Endodermal cell (in vitro differentiated cells): ENCODE results near the gene SCNN1G. TPM values are rescaled to one million over a fixed set of nuclear protein-coding genes. Genes with fewer than 3 reads are reported as not detected.

Experiments used
- DNase-seq: peaks from one replicate; pipeline ENCODE4 v3.0.0-alpha.2; 2017
- H3K27ac ChIP-seq: 2 replicates; pipeline ENCODE4 v1.5.1; 2013; ENCODE audit warnings: mild to moderate bottlenecking, low read depth, low read length, moderate library complexity
- H3K27me3 ChIP-seq: 2 replicates; pipeline ENCODE4 v1.6.1; 2013; ENCODE audit warnings: mild to moderate bottlenecking, low read length, moderate library complexity; ENCODE audit not compliant: insufficient read depth, control insufficient read depth, poor library complexity, severe bottlenecking
- H3K36me3 ChIP-seq: 2 replicates; pipeline ENCODE4 v1.7.0; 2013; ENCODE audit warnings: mild to moderate bottlenecking, low read length, moderate library complexity; ENCODE audit not compliant: control insufficient read depth, insufficient read depth
- H3K4me1 ChIP-seq: one replicate; pipeline ENCODE4 v1.7.0; 2013; ENCODE audit warnings: low read length; ENCODE audit not compliant: control insufficient read depth, insufficient read depth
- H3K4me3 ChIP-seq: 2 replicates; pipeline ENCODE4 v1.5.1; 2013; ENCODE audit warnings: mild to moderate bottlenecking, low read length, moderate library complexity
- H3K9ac ChIP-seq: 2 replicates; pipeline ENCODE4 v1.6.1; 2013; ENCODE audit warnings: mild to moderate bottlenecking, low read length, moderate library complexity; ENCODE audit not compliant: poor library complexity, severe bottlenecking; ENCODE audit errors: extremely low read depth
- H3K9me3 ChIP-seq: 2 replicates; pipeline ENCODE4 v1.6.1; 2013; ENCODE audit warnings: mild to moderate bottlenecking, low read length, moderate library complexity; ENCODE audit not compliant: control insufficient read depth
- H3K27ac Mint-ChIP-seq: 2 replicates; pipeline ENCODE4 v1.8.0; 2020; ENCODE audit warnings: mixed read lengths
- H3K27me3 Mint-ChIP-seq: 2 replicates; pipeline ENCODE4 v1.8.0; 2021; ENCODE audit warnings: mild to moderate bottlenecking, mixed read lengths; ENCODE audit not compliant: insufficient read depth
- H3K36me3 Mint-ChIP-seq: 2 replicates; pipeline ENCODE4 v1.8.0; 2020; ENCODE audit warnings: low read depth, mixed read lengths
- H3K4me1 Mint-ChIP-seq: 2 replicates; pipeline ENCODE4 v1.8.0; 2020; ENCODE audit warnings: mixed read lengths
- H3K4me3 Mint-ChIP-seq: 2 replicates; pipeline ENCODE4 v1.8.0; 2020; ENCODE audit warnings: mild to moderate bottlenecking, moderate library complexity, mixed read lengths
- H3K9me3 Mint-ChIP-seq: 2 replicates; pipeline ENCODE4 v1.8.0; 2020; ENCODE audit warnings: mild to moderate bottlenecking, mixed read lengths
- WGBS, 2 experiments: methylation state at CpG; one replicate each; pipeline versions ENCODE4 v1.1.5 to v1.1.7; 2013; ENCODE audit warnings: missing lambda C conversion rate in 2 of 2, mixed read lengths in 1 of 2; ENCODE audit not compliant: insufficient coverage in 1 of 2, insufficient read length in 1 of 2; 5-methylcytosine and 5-hydroxymethylcytosine counted together
- total RNA-seq, 2 donors: library from RNA; stranded (reverse); fragmentation: NEBNext Ultra II Directional in 1 of 2; extraction: Animal tissue kit (Norgen Biotek cat#: 25700) in 1 of 2; gene quantifications; 2 replicates in 1 of 2; 3 replicates in 1 of 2; pipeline ENCODE4 v1.2.1, GENCODE V29; 2021
- TF ChIP-seq, protein P1 (sequence below): fragments of 200-600 bp; sonication (generic); conservative IDR thresholded peaks from 2 replicates; pipeline ENCODE4 v1.5.0; 2021; ENCODE audit warnings: antibody characterized with exemption, mild to moderate bottlenecking

The SCNN1G gene
- total RNA-seq, 2 donors from 2014 or later: 0.09 TPM; not detected in 1

DNA sequence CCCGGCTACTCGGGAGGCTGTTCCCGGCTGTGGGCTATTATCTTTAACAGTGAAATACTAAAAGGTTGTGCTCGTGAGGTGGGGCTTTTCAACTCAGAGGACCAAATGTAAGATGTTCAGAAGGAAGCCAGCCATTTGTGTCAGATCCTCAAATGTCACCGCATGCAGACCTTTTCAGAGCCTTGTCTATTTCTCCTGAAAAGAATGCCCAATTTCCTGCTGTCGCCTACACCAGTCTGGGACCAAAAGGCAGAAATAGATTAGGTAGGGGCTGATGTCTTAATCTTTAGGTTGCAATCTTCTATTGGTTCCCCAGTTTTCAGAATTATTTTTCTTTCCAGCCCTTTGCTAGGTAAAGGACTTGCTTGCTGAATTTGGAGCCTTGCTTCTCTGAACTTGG lies 24.4 kb upstream of the SCNN1G start:
- peaks cover 17% of the 10 kb centered on the region for H3K9me3 Mint-ChIP-seq
- Histone ChIP-seq H3K4me1 (no peaks in the 10 kb centered on the region), H3K4me3 (no peak overlapping the region), H3K9ac (no peak overlapping the region), H3K9me3 (no peaks in the 10 kb centered on the region), H3K36me3 (no peaks in the 10 kb centered on the region), H3K27me3 (no peaks in the 10 kb centered on the region), H3K27ac (no peak overlapping the region)
- no peaks in the 10 kb centered on the region for H3K4me1 Mint-ChIP-seq
- DNase-seq: no peak
- H3K36me3 Mint-ChIP-seq: no peaks in the 10 kb centered on the region
- no peak overlapping the region for H3K4me3 Mint-ChIP-seq
- WGBS, 2 experiments: 89 to 96% methylated on average over 3 to 6 of the region's 6 CpGs
- TF ChIP-seq, protein P1, sequence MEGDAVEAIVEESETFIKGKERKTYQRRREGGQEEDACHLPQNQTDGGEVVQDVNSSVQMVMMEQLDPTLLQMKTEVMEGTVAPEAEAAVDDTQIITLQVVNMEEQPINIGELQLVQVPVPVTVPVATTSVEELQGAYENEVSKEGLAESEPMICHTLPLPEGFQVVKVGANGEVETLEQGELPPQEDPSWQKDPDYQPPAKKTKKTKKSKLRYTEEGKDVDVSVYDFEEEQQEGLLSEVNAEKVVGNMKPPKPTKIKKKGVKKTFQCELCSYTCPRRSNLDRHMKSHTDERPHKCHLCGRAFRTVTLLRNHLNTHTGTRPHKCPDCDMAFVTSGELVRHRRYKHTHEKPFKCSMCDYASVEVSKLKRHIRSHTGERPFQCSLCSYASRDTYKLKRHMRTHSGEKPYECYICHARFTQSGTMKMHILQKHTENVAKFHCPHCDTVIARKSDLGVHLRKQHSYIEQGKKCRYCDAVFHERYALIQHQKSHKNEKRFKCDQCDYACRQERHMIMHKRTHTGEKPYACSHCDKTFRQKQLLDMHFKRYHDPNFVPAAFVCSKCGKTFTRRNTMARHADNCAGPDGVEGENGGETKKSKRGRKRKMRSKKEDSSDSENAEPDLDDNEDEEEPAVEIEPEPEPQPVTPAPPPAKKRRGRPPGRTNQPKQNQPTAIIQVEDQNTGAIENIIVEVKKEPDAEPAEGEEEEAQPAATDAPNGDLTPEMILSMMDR: no peak
- no peak overlapping the region for H3K27ac Mint-ChIP-seq
- H3K27me3 Mint-ChIP-seq: peaks cover 5% of the 10 kb centered on the region

DNA sequence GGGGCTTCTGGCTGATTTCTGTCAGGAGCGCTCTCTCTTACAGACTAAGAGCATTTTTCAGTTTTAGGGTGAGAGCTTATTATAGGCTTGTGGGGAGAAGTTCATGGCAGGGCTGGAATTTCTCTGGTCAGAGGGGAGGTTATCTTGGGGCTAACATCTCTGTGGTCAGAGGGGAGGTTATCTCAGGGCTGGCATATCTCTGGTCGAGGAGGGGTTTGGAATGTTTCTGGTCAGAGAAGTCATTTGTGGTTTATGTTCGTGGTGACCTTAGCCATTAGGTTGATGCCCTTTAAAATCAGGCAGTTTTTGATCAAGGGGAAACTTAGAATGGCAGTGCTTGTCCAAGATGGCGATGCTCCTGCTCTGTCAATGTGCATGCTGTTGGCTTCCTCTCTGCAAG lies 22.5 kb upstream of the SCNN1G start:
- Histone ChIP-seq H3K4me3 (no peak overlapping the region), H3K27ac (no peak overlapping the region), H3K27me3 (no peaks in the 10 kb centered on the region), H3K9me3 (no peaks in the 10 kb centered on the region), H3K9ac (no peak overlapping the region), H3K4me1 (no peaks in the 10 kb centered on the region), H3K36me3 (no peaks in the 10 kb centered on the region)
- DNase-seq: no peak
- no peaks in the 10 kb centered on the region for H3K4me1 Mint-ChIP-seq
- WGBS, 2 experiments: 86 to 87% methylated on average over 3 to 4 of the region's 4 CpGs
- TF ChIP-seq, protein P1: no peak
- H3K9me3 Mint-ChIP-seq: peaks cover 17% of the 10 kb centered on the region
- no peak overlapping the region for H3K4me3 Mint-ChIP-seq
- no peaks in the 10 kb centered on the region for H3K36me3 Mint-ChIP-seq
- peaks cover 5% of the 10 kb centered on the region for H3K27me3 Mint-ChIP-seq
- H3K27ac Mint-ChIP-seq: no peak overlapping the region

DNA sequence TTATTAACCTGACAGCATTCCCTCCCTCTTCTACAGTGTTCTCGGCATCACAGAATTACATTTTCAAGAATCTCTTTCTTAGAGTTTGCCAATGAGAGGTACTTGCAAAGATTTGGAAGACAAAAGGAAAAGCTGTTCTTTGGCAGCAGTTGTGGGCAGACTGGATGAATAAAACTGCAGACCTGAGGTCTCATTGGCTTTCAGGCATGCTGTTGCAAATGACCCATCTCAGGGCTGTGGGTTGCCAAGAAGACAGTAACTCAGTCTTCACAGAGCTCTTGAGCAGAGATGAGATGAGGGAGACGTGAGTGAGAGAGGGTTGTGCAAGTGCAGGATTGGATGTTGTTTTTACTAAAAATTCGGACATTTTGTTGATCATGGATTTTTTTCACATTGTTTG lies 22.0 kb upstream of the SCNN1G start:
- no peak overlapping the region for H3K4me3 Mint-ChIP-seq
- H3K4me1 Mint-ChIP-seq: no peaks in the 10 kb centered on the region
- H3K27ac Mint-ChIP-seq: no peak overlapping the region
- H3K4me3 ChIP-seq: no peak overlapping the region
- peaks cover 3% of the 10 kb centered on the region for H3K27me3 Mint-ChIP-seq
- no peaks in the 10 kb centered on the region for H3K36me3 ChIP-seq
- WGBS, 2 experiments: 83 to 90% methylated on average over 1 to 3 of the region's 3 CpGs
- DNase-seq: no peak
- no peaks in the 10 kb centered on the region for H3K27me3 ChIP-seq
- H3K9me3 ChIP-seq: no peaks in the 10 kb centered on the region
- no peak overlapping the region for H3K27ac ChIP-seq
- TF ChIP-seq, protein P1: no peak
- H3K9me3 Mint-ChIP-seq: peaks cover 17% of the 10 kb centered on the region
- H3K9ac ChIP-seq: no peak overlapping the region
- no peaks in the 10 kb centered on the region for H3K36me3 Mint-ChIP-seq
- H3K4me1 ChIP-seq: no peaks in the 10 kb centered on the region
